CD14-positive monocyte (primary cell): ENCODE measurements around the gene TIAM2. TPM values are rescaled to one million over a fixed set of nuclear protein-coding genes. Genes with fewer than 3 reads are reported as not detected.

Source experiments
- DNase-seq, 3 donors: peaks; one replicate each; pipeline ENCODE4 v3.0.0-alpha.2; 2011 to 2022
- H2AFZ ChIP-seq: 2 replicates; pipeline ENCODE4 v1.6.0; 2012; ENCODE audit warnings: mild to moderate bottlenecking, low read depth, low read length, inconsistent platforms; ENCODE audit not compliant: insufficient read depth, poor library complexity, severe bottlenecking
- H3K27ac ChIP-seq, 2 donors: 1 replicate in 1 of 2; 2 replicates in 1 of 2; pipeline ENCODE4 v1.5.1; 2012 to 2013; ENCODE audit warnings: low read length in 2 of 2, control low read depth in 1 of 2, inconsistent platforms in 1 of 2, low read depth in 1 of 2, mild to moderate bottlenecking in 1 of 2
- H3K27me3 ChIP-seq, 2 donors: one replicate each; pipeline versions ENCODE4 v1.6.0 to v1.6.1; 2011 to 2013; ENCODE audit warnings: low read length in 2 of 2; ENCODE audit not compliant: control insufficient read depth in 2 of 2, insufficient read depth in 2 of 2
- H3K36me3 ChIP-seq, 2 donors: replicated peaks in 1 of 2; 1 replicate in 1 of 2; 2 replicates in 1 of 2; pipeline versions ENCODE4 v1.5.1 to v1.6.1; 2012 to 2013; ENCODE audit warnings: low read length in 2 of 2, control low read depth in 1 of 2, inconsistent platforms in 1 of 2, mild to moderate bottlenecking in 1 of 2; ENCODE audit not compliant: insufficient read depth in 2 of 2, control insufficient read depth in 1 of 2
- H3K4me1 ChIP-seq, 2 donors: 1 replicate in 1 of 2; 2 replicates in 1 of 2; pipeline versions ENCODE4 v1.5.1 to v1.6.1; 2012 to 2013; ENCODE audit warnings: low read length in 2 of 2, control low read depth in 1 of 2, inconsistent platforms in 1 of 2, mild to moderate bottlenecking in 1 of 2, moderate library complexity in 1 of 2; ENCODE audit not compliant: insufficient read depth in 2 of 2, control insufficient read depth in 1 of 2
- H3K4me2 ChIP-seq: replicated peaks from 2 replicates; pipeline ENCODE3; 2012; ENCODE audit warnings: low read length, moderate library complexity, mild to moderate bottlenecking; ENCODE audit not compliant: poor library complexity, severe bottlenecking; ENCODE audit errors: extremely low read depth
- H3K4me3 ChIP-seq, 3 experiments: fragments of 200-600 bp in 1 of 3; sonication (generic) in 1 of 3; replicated peaks in 1 of 3; 1 replicate in 2 of 3; 2 replicates in 1 of 3; pipeline ENCODE4 v1.5.1; 2011 to 2013; ENCODE audit warnings: low read length in 3 of 3, mild to moderate bottlenecking in 3 of 3, control low read depth in 2 of 3, low read depth in 2 of 3, inconsistent platforms in 1 of 3, moderate library complexity in 1 of 3
- H3K79me2 ChIP-seq: 2 replicates; pipeline ENCODE4 v1.6.0; 2012; ENCODE audit warnings: mild to moderate bottlenecking, control low read depth, inconsistent platforms, low read length, moderate library complexity; ENCODE audit not compliant: insufficient read depth
- H3K9ac ChIP-seq: 2 replicates; pipeline ENCODE4 v1.6.0; 2017; ENCODE audit warnings: low read length, mild to moderate bottlenecking; ENCODE audit not compliant: insufficient read depth, poor library complexity, severe bottlenecking
- H3K9me3 ChIP-seq, 2 donors: replicated peaks in 1 of 2; 1 replicate in 1 of 2; 2 replicates in 1 of 2; pipeline versions ENCODE4 v1.5.1 to v1.6.1; 2012 to 2013; ENCODE audit warnings: low read length in 2 of 2, control low read depth in 1 of 2; ENCODE audit not compliant: control insufficient read depth in 1 of 2, insufficient read depth in 1 of 2
- H4K20me1 ChIP-seq: 2 replicates; pipeline ENCODE4 v1.6.0; 2012; ENCODE audit warnings: mild to moderate bottlenecking, low read length, control low read depth, moderate library complexity; ENCODE audit not compliant: insufficient read depth
- H3K27ac Mint-ChIP-seq, 7 donors: one replicate each; pipeline ENCODE4 v1.8.0; 2020; ENCODE audit warnings: mild to moderate bottlenecking in 7 of 7, mixed read lengths in 7 of 7, moderate library complexity in 6 of 7, inconsistent platforms in 2 of 7
- H3K27me3 Mint-ChIP-seq, 3 donors: one replicate each; pipeline ENCODE4 v1.8.0; 2021 to 2022; ENCODE audit warnings: low read depth in 3 of 3, mild to moderate bottlenecking in 3 of 3, mixed read lengths in 3 of 3, moderate library complexity in 3 of 3, inconsistent platforms in 1 of 3
- H3K36me3 Mint-ChIP-seq, 2 donors: one replicate each; pipeline ENCODE4 v1.8.0; 2020; ENCODE audit warnings: mixed read lengths in 2 of 2, inconsistent platforms in 1 of 2, mild to moderate bottlenecking in 1 of 2
- H3K4me1 Mint-ChIP-seq: one replicate; pipeline ENCODE4 v1.8.0; 2020; ENCODE audit warnings: mild to moderate bottlenecking, mixed read lengths
- H3K4me3 Mint-ChIP-seq, 2 donors: one replicate each; pipeline ENCODE4 v1.8.0; 2020; ENCODE audit warnings: mild to moderate bottlenecking in 2 of 2, mixed read lengths in 2 of 2, moderate library complexity in 1 of 2
- H3K9me3 Mint-ChIP-seq, 7 donors: one replicate each; pipeline ENCODE4 v1.8.0; 2020 to 2022; ENCODE audit warnings: mixed read lengths in 7 of 7, mild to moderate bottlenecking in 6 of 7, moderate library complexity in 6 of 7, inconsistent platforms in 2 of 7
- CTCF ChIP-seq: fragments of 200-600 bp; IDR thresholded peaks from one replicate; pipeline ENCODE4 v1.8.0; 2022; ENCODE audit warnings: antibody characterized with exemption, mild to moderate bottlenecking
- WGBS: methylation state at CpG from one replicate; pipeline ENCODE4 v1.1.5; 2013; ENCODE audit warnings: missing lambda C conversion rate; ENCODE audit not compliant: insufficient coverage; 5-methylcytosine and 5-hydroxymethylcytosine counted together
- intact Hi-C, 2 donors: fragments of 100-400 bp; cut with micrococcal nuclease; formaldehyde crosslinking; loops; one replicate each; pipeline versions ENCODE4 v1.15.0 to v1.15.1; 2023
- polyA plus RNA-seq, 3 donors: library from polyadenylated mRNA; depleted of rRNA in 1 of 3; unstranded in 2 of 3; stranded (reverse) in 1 of 3; fragments of 300-500 nt in 2 of 3; fragments of >200 nt in 1 of 3; fragmentation: Illumina TruSeq in 2 of 3; gene quantifications; 1 replicate in 2 of 3; 2 replicates in 1 of 3; pipeline ENCODE4 v1.2.3, GENCODE V29; 2012 to 2021

Gene TIAM2
- polyA plus RNA-seq, 3 donors, result 0.25 to 4.2 (median 0.67) TPM

GRCh38 chr6:155270561-155271091 is 275.5 kb downstream of the TIAM2 start:
- no peak for DNase-seq
- peaks cover 0 to 2% (median 0%) of the 10 kb centered on the region in 7 donors for H3K9me3 Mint-ChIP-seq
- no peak overlapping the region for H3K27ac ChIP-seq
- no peaks in the 10 kb centered on the region for H3K4me1 ChIP-seq
- H3K27ac Mint-ChIP-seq, result no peak overlapping the region
- H3K9ac ChIP-seq, result no peak overlapping the region
- TF ChIP-seq CTCF, result no peak
- WGBS, result no CpG with 5 or more reads among the region's 7 CpGs
- peaks cover 0 to 1% (median 0%) of the 10 kb centered on the region in 3 donors for H3K27me3 Mint-ChIP-seq
- intact Hi-C loops, result no loop called here
- no peak overlapping the region for H2AFZ ChIP-seq
- H3K4me2 ChIP-seq, result no peak overlapping the region
- H3K27me3 ChIP-seq, result no peaks in the 10 kb centered on the region
- H3K36me3 ChIP-seq, result peaks cover 12% of the 10 kb centered on the region in 2 donors
- H3K4me1 Mint-ChIP-seq, result no peaks in the 10 kb centered on the region
- no peak overlapping the region for H3K4me3 Mint-ChIP-seq
- no peaks in the 10 kb centered on the region for H3K9me3 ChIP-seq
- no peak overlapping the region for H3K4me3 ChIP-seq
- peaks cover 23 to 38% of the 10 kb centered on the region in 2 donors for H3K36me3 Mint-ChIP-seq
- no peaks in the 10 kb centered on the region for H3K79me2 ChIP-seq
- no peaks in the 10 kb centered on the region for H4K20me1 ChIP-seq

- Histone ChIP-seq H3K9ac (no peak overlapping the region), H3K4me3 (no peak overlapping the region), H3K27me3 (no peaks in the 10 kb centered on the region), H3K4me2 (no peak overlapping the region), H3K36me3 (peaks cover 14 to 17% of the 10 kb centered on the region in 2 donors), H3K79me2 (no peaks in the 10 kb centered on the region), H4K20me1 (no peaks in the 10 kb centered on the region), H3K4me1 (no peaks in the 10 kb centered on the region), H3K27ac (no peak overlapping the region), H2AFZ (no peak overlapping the region), H3K9me3 (no peaks in the 10 kb centered on the region)
- no peak overlapping the region for H3K4me3 Mint-ChIP-seq
- no peak for DNase-seq
- peaks cover 27 to 39% of the 10 kb centered on the region in 2 donors for H3K36me3 Mint-ChIP-seq
- intact Hi-C loops, result no loop called here
- no peak overlapping the region for H3K27ac Mint-ChIP-seq
- H3K4me1 Mint-ChIP-seq, result no peaks in the 10 kb centered on the region
- H3K27me3 Mint-ChIP-seq, result peaks cover 0 to 1% (median 0%) of the 10 kb centered on the region in 3 donors
- H3K9me3 Mint-ChIP-seq, result peaks cover 0 to 2% (median 0%) of the 10 kb centered on the region in 7 donors
- no peak for TF ChIP-seq CTCF
Observed at GRCh38 chr6:155271145-155271544, 276.0 kb downstream of the TIAM2 start.
